ENCODE data around the gene SCP2.

Gene SCP2

DNA sequence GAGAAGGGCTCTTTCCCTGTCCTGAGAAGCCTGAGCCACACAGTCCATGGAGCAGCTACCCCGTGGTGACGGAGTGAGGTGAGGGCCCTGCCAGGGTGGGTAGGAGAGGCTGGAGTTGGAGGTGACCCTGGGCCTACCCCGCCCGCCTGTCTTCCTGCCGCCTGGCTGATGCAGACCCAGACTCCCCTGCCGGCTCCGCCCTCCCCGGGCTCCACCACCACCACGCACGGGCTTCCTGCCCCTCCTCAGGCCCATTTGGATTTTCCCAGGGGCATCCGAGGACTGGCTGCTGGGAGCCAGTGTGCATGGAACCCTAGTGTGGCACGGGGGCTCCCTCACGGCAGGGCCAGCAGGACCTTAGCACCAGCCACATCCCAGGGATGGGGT is 167.4 kb downstream of the SCP2 start:
- in situ Hi-C loops (cut with HindIII; ENCODE audit: low sequenced_read_pairs), result no loop called here
